Endothelial cell of umbilical vein (primary cell): ENCODE results near the gene CTTNBP2. TPM values are rescaled to one million over a fixed set of nuclear protein-coding genes. Genes with fewer than 3 reads are reported as not detected.

Source experiments
- BruUV-seq: library from RNA; stranded (reverse); fragments of 400-500 nt; replicated peaks from 2 replicates; lab custom pipeline; 2021; lab: Mats Ljungman, UMichigan
- CTCF ChIA-PET: fragments of 300-600, 350-600 bp; sonication (Branson Sonifier 250); formaldehyde crosslinking; loops from one replicate; lab custom pipeline; 2021; ENCODE audit warnings: antibody characterized with exemption, inconsistent platforms; lab: Charles Lee
- POLR2A ChIA-PET: fragments of 300-600, 350-600 bp; sonication (Branson Sonifier 250); formaldehyde crosslinking; loops from one replicate; lab custom pipeline; 2021; ENCODE audit warnings: antibody characterized with exemption, inconsistent platforms; lab: Charles Lee
- DNase-seq: peaks from one replicate; pipeline ENCODE4 v3.0.0-alpha.2; 2011; ENCODE audit warnings: low read depth, low spot score
- FAIRE-seq: peaks from 2 replicates; lab custom pipeline; 2011; peaks lifted over from hg19 to GRCh38; lab: Jason Lieb, UNC
- H2AFZ ChIP-seq: 2 replicates; pipeline ENCODE4 v1.6.0; 2012; ENCODE audit warnings: low read depth, low read length, control low read depth, inconsistent platforms
- H3K27ac ChIP-seq: 2 replicates; pipeline ENCODE4 v1.5.1; 2011; ENCODE audit warnings: low read depth, mild to moderate bottlenecking, control low read depth, low read length, moderate library complexity; ENCODE audit not compliant: insufficient read depth
- H3K27me3 ChIP-seq, 2 experiments: 2 replicates each; pipeline versions ENCODE4 v1.6.0 to v1.6.1; 2011; ENCODE audit warnings: low read length in 2 of 2, mixed read lengths in 1 of 2; ENCODE audit not compliant: control insufficient read depth in 2 of 2, insufficient read depth in 2 of 2
- H3K36me3 ChIP-seq, 2 experiments: 2 replicates in 1 of 2; 3 replicates in 1 of 2; pipeline ENCODE4 v1.5.1; 2011; ENCODE audit warnings: low read length in 2 of 2, mild to moderate bottlenecking in 1 of 2, moderate library complexity in 1 of 2; ENCODE audit not compliant: control insufficient read depth in 2 of 2, insufficient read depth in 2 of 2; ENCODE audit errors: extremely low read depth in 1 of 2
- H3K4me1 ChIP-seq: 3 replicates; pipeline ENCODE4 v1.5.1; 2011; ENCODE audit warnings: mild to moderate bottlenecking, low read length; ENCODE audit not compliant: control insufficient read depth, insufficient read depth; ENCODE audit errors: extremely low read depth
- H3K4me2 ChIP-seq: 2 replicates; pipeline ENCODE4 v1.6.1; 2011; ENCODE audit warnings: low read length, control low read depth, mixed read lengths; ENCODE audit not compliant: insufficient read depth
- H3K4me3 ChIP-seq, 3 experiments: fragments of 200-600 bp in 1 of 3; sonication (generic), shearing (Covaris generic) in 1 of 3; replicated peaks in 1 of 3; 2 replicates each; pipeline ENCODE4 v1.5.1; 2011 to 2016; ENCODE audit warnings: control low read depth in 3 of 3, low read length in 3 of 3, mild to moderate bottlenecking in 2 of 3, inconsistent platforms in 1 of 3, low read depth in 1 of 3, moderate library complexity in 1 of 3; ENCODE audit not compliant: insufficient read depth in 1 of 3
- H3K79me2 ChIP-seq: 2 replicates; pipeline ENCODE4 v1.6.0; 2012; ENCODE audit warnings: low read length, inconsistent platforms; ENCODE audit not compliant: control insufficient read depth, insufficient read depth
- H3K9ac ChIP-seq: replicated peaks from 2 replicates; pipeline ENCODE3; 2011; ENCODE audit warnings: low read length, control low read depth; ENCODE audit not compliant: insufficient read depth; ENCODE audit errors: extremely low read depth
- H3K9me1 ChIP-seq: replicated peaks from 3 replicates; pipeline ENCODE4 v1.6.0; 2011; ENCODE audit warnings: mild to moderate bottlenecking, low read length; ENCODE audit not compliant: control insufficient read depth, insufficient read depth; ENCODE audit errors: extremely low read depth
- H3K9me3 ChIP-seq: replicated peaks from 2 replicates; pipeline ENCODE4 v1.5.1; 2012; ENCODE audit warnings: low read length, inconsistent platforms; ENCODE audit not compliant: control insufficient read depth, insufficient read depth
- H4K20me1 ChIP-seq: replicated peaks from 2 replicates; pipeline ENCODE3; 2011; ENCODE audit warnings: mild to moderate bottlenecking, low read length; ENCODE audit not compliant: control insufficient read depth, insufficient read depth; ENCODE audit errors: extremely low read depth
- CTCF ChIP-seq, 2 donors: IDR thresholded peaks; 1 replicate in 1 of 2; 2 replicates in 1 of 2; pipeline ENCODE4 v1.5.1; 2011; ENCODE audit warnings: low read length in 2 of 2, mild to moderate bottlenecking in 2 of 2, moderate library complexity in 2 of 2, control low read depth in 1 of 2, inconsistent platforms in 1 of 2, low read depth in 1 of 2; ENCODE audit not compliant: insufficient read depth in 1 of 2; ENCODE audit errors: extremely low read depth in 1 of 2
- EZH2 ChIP-seq: IDR thresholded peaks from 2 replicates; pipeline ENCODE4 v1.6.1; 2012; ENCODE audit warnings: borderline replicate concordance, low read depth, mild to moderate bottlenecking, moderate library complexity, low read length, inconsistent platforms; ENCODE audit not compliant: severe bottlenecking
- FOS ChIP-seq: IDR thresholded peaks from 2 replicates; pipeline ENCODE4 v1.6.1; 2011; ENCODE audit warnings: mild to moderate bottlenecking, low read length, moderate library complexity, borderline replicate concordance; ENCODE audit not compliant: insufficient read depth
- GATA2 ChIP-seq: IDR thresholded peaks from 2 replicates; pipeline ENCODE4 v1.7.0; 2011; ENCODE audit warnings: low read depth, mild to moderate bottlenecking, moderate library complexity, mixed read lengths, low read length; ENCODE audit not compliant: insufficient read length, insufficient read depth
- JUN ChIP-seq: IDR thresholded peaks from 2 replicates; pipeline ENCODE4 v1.6.1; 2011; ENCODE audit warnings: borderline replicate concordance, low read depth; ENCODE audit not compliant: insufficient read length, insufficient read depth
- MAX ChIP-seq: IDR thresholded peaks from 2 replicates; pipeline ENCODE4 v1.6.1; 2011; ENCODE audit not compliant: insufficient read depth, insufficient read length
- MYC ChIP-seq: IDR thresholded peaks from one replicate; pipeline ENCODE4 v1.6.1; 2011; ENCODE audit warnings: mild to moderate bottlenecking, low read depth, low read length
- POLR2A ChIP-seq: IDR thresholded peaks from 2 replicates; pipeline ENCODE4 v1.6.1; 2012; ENCODE audit warnings: low read depth, mild to moderate bottlenecking, control low read depth, low read length
- POLR2AphosphoS5 ChIP-seq: IDR thresholded peaks from 2 replicates; pipeline ENCODE4 v1.6.1; 2012; ENCODE audit warnings: low read depth, mild to moderate bottlenecking, control low read depth, low read length, moderate library complexity; ENCODE audit not compliant: insufficient read depth
- dilution Hi-C: fragments of 300-500 bp; cut with MboI; formaldehyde crosslinking; loops from one replicate; pipeline ENCODE4 v1.15.0; 2019; ENCODE audit warnings: low sequenced_read_pairs; ENCODE audit not compliant: extremely low pct_ligation_motif_present
- intact Hi-C: fragments of 100-400 bp; cut with micrococcal nuclease; formaldehyde crosslinking; loops from one replicate; pipeline ENCODE4 v1.10.0; 2022
- polyA plus RNA-seq, 4 experiments: library from polyadenylated mRNA; depleted of rRNA in 3 of 4; stranded (reverse) in 3 of 4; unstranded in 1 of 4; fragments of >200 nt; gene quantifications; 2 replicates each; pipeline versions ENCODE4 v1.2.1 to v1.2.3, GENCODE V29; 2011 to 2012; ENCODE audit warnings: missing spikeins in 1 of 4
- total RNA-seq: library from RNA; stranded (reverse); gene quantifications from 2 replicates; pipeline ENCODE4 v1.2.3, GENCODE V29; 2021

Gene CTTNBP2
- total and polyA plus RNA-seq, 2 donors (not counting 3 experiments of a cell fraction or from before 2014, with no cell fraction given) = 0.08 to 0.35 TPM

GRCh38 chr7:117818232-117818631 lies 55.0 kb downstream of the CTTNBP2 start:
- FAIRE-seq = no peak
- no peaks in the 10 kb centered on the region for H3K9me1 ChIP-seq
- CTCF ChIA-PET = no interaction called here
- H3K79me2 ChIP-seq = no peaks in the 10 kb centered on the region
- TF ChIP-seq GATA2 (no peak), FOS (no peak), JUN (no peak), MYC (no peak), POLR2A (no peak), CTCF (IDR thresholded peaks at IDR 0.05; ENCODE audit: extremely low read depth in 1 of 2, insufficient read depth in 1 of 2, low read depth in 1 of 2, low read length in 2 of 2) (no peak), EZH2 (no peak), MAX (no peak), POLR2AphosphoS5 (no peak)
- no peaks in the 10 kb centered on the region for H3K27me3 ChIP-seq
- H3K9me3 ChIP-seq = no peaks in the 10 kb centered on the region
- H3K9ac ChIP-seq = no peak overlapping the region
- no peak overlapping the region for H2AFZ ChIP-seq
- POLR2A ChIA-PET = no interaction called here
- intact Hi-C loops (no loop called here), dilution Hi-C loops (no loop called here)
- H4K20me1 ChIP-seq = no peaks in the 10 kb centered on the region
- no peak for DNase-seq
- BruUV-seq = no TSS peak
- H3K4me2 ChIP-seq = peak overlapping the region; percentile 44
- H3K4me1 ChIP-seq = peaks cover 8% of the 10 kb centered on the region
- H3K36me3 ChIP-seq = no peaks in the 10 kb centered on the region
- no peak overlapping the region for H3K27ac ChIP-seq
- no peak overlapping the region for H3K4me3 ChIP-seq
